UCSD-AML1 (cell line): ENCODE measurements around the gene SCN4B.

Source experiments
- DNase-seq: peaks from one replicate; lab custom pipeline; 2025; ENCODE audit not compliant: unreplicated experiment; lab: John Stamatoyannopoulos, UW

Gene SCN4B

DNA sequence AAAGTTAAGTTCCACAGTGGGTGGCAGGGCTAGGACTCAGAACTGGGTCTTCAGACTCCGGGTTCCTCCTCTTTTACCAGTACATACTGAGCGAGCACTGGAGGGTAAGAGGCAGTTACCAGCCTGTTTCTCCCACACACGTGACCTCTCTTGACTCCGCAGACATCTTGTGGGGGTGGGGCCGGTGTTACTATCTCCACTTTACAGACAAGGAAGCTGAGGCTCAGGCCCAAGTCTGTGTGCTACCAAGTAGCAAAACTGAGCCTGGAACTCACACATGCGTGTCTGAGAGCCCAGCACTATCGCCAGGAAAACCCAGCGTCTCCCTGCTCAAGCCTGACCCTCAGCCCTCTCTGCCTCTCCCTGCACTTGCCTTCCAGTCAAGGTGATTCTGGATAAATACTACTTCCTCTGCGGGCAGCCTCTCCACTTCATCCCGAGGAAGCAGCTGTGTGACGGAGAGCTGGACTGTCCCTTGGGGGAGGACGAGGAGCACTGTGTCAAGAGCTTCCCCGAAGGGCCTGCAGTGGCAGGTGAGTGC is 49.8 kb downstream of the SCN4B start:
- DNase-seq, result no peak

DNA sequence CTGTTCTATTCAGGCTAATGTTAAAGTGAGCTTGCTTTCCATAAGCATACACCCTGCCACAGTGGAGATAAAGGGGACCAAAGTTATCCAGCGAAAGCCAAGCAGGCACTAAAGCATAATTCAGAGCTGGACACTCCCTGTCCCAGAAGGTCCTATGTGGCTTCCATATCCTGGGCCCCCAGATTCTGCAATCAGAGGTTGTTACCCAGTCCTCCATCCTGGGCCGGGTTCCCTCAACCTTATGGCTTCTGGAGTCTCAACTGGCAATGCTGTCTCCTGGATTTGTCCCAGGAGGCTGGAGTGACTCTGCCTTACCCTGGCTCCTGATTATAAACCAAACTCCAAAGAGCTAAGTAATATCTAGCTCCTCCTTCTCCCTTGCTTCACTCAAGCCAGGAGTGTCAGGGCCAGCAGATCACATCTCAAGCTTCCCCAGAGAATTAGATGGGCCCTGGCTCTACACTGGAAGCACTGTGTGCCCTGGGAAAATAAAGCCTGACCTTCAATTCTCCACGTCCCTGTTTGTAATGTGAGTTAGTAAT is 51.9 kb downstream of the SCN4B start:
- no peak for DNase-seq

DNA sequence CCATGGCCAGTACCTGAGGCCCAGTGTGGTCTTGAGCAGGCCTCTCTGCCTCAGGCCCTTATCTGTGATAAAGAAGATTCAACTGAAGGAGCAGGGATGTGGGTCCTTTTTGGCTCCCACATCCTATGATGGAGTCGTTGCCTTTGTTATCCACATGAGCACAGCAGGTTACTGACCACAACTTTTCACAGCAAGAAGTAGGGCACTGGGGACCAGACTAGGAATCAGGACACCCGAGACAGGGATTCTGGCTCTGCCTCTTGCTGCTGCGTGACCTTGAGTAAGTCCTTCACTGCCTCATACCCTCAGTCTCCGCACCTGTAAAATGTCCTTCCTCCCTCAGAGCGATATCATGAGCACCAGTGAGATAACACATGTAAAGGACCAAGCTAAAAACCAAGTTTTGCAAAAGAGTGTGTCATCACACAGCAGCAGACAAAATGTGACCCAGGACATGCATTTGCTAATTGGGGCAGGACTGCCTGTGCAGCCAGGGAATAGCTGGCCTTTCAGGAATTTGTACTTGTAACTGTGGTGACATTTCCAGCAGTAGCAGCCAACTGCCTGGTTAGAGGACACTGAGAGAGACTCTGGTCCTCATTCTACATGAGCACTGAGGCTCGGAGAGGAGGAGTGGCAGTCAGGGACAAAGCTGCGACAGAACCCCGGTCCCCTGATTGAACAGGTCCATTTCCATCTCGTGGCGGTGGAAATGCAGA is 52.6 kb downstream of the SCN4B start:
- DNase-seq, result no peak

DNA sequence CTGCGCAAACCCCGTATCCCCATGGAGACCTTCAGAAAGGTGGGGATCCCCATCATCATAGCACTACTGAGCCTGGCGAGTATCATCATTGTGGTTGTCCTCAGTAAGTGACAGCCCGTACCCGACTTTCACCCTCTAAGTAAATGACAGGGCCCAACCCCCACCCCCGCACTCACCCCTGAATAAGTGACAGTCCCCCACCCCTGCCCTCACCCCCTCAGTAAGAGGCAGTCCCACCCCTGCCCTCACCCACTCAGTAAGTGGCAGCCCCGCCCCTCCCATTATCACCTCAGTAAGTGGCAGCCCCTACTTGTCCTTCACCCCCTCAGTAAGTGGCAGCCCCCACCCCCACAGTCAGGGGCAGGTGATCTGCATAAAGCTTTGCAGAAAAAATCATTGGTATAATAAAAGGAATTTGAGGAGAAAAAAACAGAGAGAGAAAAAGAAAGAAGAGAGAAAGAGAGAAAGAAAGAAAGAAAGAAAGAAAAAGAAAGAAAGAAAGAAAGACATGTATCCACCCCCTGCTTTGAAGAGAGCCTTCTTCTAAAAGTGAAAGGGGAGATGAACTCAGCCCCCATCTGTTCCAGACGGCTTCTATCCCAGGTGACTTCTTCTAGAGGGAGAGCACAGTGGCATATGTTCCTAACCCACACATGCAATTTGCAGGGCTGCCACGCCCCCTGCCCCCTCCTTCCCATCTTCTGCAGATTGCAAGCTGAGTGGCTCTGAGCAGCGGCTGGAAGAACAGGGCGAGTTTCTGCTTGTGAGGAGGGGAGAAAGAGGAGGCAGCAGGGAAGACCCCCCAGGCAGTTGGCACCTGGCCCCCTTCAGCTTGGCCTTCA is 53.4 kb downstream of the SCN4B start:
- no peak for DNase-seq

DNA sequence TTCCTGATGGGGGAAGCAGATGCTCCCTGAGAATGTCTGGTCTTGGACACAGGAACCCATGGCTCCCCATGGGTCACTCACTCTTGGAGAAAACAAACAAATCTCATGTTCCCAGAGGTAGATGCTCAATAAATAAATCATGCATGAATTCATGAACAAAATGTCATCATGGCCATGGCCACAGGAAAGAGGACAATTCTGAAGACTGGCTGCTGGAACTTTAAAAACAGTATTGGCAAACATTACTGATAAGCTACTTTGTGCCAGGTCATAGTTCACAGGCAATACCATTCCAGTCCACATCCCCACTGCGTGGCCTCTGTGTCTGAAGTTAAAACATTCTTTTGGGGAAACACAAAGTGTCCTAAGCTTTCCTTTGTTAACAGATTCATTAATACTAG is 56.7 kb downstream of the SCN4B start:
- DNase-seq, result no peak

DNA sequence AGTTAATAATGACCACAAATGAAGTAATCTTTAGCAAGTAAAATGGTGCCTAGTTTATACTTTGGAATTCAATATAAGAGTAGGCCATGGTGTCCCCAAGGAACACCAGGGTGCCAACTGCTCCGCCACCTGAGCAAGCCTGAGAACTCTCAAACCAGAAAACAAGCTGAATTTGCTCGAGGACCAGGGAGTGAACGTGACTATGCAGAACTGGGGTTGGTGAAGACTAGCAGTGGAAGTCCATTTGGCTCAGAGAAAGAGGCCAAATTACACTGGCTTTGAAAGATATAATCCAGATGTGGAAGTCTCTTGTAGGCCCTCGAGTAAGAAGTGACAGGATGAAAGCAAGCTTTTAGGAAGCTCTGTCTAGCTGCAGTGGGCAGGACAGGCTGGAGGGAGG is 57.1 kb downstream of the SCN4B start:
- DNase-seq, result no peak

DNA sequence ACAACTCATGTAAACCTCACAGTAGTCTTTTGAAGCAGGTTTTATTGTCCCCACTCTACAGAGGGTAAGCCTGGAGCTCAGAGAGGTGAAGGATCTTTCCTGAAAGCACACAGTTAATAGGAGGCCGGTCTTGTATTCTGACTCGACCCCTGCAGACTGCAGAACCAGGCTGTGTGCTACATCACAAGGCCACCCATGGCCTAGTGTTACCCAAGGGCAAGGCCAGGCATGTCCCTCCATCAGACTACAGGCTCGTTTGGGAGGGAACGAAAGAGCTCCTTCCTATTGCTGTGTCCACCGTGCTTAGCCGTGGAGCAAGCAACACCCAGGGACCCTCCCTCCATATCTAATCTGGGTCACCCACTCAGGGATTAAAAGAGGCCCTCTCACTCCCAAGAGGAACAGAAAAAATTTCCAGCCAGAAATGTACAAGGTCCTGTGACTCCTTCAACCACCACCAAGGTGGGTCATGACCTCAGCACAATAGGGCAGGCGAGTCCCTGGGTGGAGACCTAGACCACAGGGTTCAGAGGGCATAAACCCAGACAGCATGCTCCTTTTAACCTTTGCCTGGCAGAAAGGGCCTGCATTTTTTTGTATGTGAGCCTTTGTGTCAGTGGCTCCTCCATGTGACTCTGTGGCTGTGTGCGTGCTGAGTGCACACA is 59.6 kb downstream of the SCN4B start:
- no peak for DNase-seq

DNA sequence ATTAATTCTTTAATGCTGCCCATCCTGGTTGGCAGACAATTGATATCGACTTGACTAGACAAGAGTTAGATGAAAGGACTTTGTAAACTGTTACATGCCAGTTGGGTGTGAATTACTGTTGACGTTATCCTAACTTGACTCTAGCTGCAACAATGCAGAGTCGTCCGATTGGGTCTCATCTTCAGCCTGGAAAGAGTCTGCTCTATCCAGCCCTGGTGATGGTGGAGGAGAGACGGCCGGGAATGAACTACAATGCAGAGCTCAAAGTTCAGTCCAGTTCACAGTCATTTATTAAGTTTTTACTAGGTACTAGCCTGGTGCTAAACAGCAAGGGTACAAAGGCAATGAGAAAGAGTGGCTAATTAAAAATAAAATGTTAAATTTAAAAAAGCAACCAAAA is 60.9 kb downstream of the SCN4B start:
- no peak for DNase-seq

DNA sequence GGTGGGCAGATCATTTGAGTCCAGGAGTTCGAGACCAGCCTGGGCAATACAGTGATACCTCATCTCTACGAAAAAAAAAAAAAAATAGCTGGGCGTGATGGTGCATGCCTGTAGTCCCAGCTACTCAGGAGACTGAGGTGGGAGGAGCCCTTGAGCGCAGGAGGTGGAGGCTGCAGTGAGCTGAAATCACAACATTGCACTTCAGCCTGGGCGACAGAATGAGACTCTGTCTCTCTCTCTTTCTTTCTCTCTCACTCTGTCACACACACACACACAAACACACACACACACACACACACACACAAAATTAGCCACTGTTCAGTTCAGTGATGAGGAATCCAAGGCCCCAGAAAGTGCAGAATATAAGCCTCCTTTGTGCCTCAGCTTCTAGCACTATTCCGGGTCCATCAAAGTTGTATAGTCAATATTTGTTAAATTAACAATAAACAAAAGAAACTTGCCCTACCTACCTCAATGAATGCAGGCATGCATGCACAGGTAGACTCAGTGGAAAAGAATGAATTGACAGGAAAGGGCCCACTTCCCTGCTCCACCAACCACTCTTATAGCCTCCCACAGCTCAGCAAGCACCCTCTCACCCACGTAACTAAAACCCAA is 62.0 kb downstream of the SCN4B start:
- no peak for DNase-seq

DNA sequence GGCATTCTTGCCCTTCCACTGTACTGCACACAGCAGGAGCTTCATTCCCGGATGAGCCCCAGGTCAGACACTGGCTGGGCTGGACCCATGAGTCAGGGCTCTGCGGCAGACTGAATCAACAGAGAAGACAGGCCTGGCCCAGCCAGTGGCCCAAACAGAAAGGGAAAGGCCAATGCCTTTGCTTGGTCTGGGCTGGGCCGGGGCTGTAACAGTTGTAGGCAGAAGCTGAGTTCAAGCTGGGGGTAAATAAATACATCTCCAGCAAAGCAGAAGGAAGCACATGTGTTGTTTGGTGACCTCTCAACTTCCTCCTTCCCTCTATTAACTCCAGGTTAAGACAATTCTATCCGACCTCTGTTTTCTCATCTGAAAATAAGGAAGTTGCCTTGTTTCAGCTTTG is 64.1 kb downstream of the SCN4B start:
- DNase-seq, result peak; percentile 70

DNA sequence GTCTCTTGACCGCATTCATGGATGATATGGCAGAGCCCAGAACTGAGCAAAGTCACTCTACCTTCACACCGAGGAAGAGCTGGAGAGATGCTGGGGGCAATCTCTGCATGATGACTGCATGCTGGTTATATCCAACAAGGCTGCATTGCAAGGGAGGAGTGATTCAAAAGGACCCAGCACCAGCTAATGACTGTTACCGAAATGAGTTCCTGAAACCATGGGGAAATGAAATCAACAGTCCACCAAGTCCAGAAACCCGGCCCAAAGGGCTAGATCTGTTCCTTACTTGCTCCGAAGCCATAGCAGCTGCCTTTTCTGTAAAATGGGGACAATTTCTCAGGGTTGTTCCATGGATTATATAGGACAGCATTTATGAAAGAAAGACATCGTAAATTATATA is 64.7 kb downstream of the SCN4B start:
- DNase-seq, result no peak

DNA sequence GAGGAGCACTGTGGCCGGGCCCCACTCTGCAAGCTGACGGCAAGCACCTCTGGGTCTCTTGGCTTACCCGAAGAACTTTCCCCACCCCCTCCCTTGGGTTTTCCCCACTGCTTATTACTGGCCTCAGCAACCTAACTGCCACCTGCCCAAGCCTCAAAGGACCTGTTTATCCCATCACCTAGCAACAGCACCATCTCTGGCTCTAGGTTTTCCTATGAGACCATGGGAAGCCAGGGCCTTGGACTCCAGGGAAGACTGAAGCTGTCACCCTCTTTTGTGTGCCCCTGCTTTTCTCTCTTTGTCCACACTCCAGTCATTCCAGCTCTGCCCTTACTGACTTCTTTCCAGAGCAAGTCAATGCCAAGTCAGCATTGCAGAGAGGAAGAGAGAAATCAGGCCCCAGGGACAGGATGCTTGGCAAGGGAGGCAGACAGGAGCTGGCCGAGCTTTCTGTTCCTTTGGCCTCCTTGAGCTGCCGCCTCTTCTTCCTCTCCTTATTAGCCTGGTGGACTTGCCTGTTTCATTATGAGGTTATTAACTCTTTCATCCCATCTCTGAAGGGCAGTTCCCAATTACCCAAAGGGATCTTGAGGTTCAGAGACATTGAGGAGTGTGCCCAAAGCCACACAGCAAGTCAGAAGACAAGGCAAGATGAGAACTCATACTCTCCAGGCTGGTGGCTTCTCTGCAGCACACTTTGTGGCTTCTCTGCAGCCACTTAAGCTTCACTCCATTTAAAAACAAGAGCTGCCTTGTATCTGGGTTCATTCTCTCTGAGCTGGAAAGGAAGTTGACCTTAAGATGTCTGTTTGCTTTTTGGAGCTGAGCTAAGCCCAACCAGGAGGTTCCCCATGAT is 65.5 kb downstream of the SCN4B start, which contains the start of gene SMIM35:
Gene SMIM35 (minus strand): TSS at position 51 of the 856 bp plus-strand sequence. CDS start 206 bp downstream, outside the sequence.
- DNase-seq, result no peak

DNA sequence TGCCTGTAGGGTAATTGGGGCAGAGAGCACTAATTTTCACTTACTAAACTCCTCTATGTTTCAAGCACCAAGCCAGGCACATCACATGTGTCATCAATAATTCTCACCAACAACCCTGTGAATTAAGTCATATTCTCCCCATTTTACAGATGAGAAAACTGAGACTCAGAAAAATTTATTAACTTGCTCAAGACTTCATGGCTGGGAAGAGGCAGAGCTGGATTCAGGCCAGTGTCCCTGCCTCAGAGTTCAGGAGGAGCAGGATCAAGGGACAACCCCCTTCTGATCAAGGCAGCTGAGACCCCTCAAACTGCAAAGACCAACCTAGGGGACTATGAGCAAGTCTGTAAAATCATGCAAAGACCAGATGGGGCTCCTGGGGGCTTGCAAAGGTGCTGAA is 68.0 kb downstream of the SCN4B start:
- no peak for DNase-seq

DNA sequence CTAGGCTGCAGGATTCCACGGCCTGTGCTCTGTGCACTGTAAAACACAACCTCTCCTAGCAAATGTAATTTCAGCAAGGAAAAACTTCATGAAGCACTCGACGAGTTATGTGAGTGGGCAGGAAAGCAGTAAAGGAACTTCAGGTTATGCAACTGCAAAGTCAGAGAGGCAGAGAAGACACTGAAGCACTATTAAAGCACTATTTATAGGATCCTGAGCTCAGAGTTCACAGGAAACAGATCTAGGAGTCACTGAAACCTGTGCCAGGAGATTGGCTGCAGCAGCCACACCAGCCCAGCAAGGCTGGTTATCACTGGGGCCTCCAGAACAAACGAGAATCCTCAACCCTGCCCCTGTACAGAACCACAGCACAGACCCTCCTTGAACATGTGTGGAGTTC is 68.4 kb downstream of the SCN4B start:
- peak; percentile 58 for DNase-seq
